H1 (cell line): ENCODE measurements around the gene AP1M1. TPM values are rescaled to one million over a fixed set of nuclear protein-coding genes. Genes with fewer than 3 reads are reported as not detected.

Source experiments
- CHD1 ChIP-seq: IDR thresholded peaks from 2 replicates; pipeline ENCODE4 v1.6.1; 2012; ENCODE audit warnings: low read depth, low read length, improper control_type of control experiment
- PHF8 ChIP-seq: fragments of 200-600 bp; sonication (generic); conservative IDR thresholded peaks from 2 replicates; pipeline ENCODE4 v1.7.1; 2012; ENCODE audit warnings: low read depth, mild to moderate bottlenecking, inconsistent platforms, low read length, moderate library complexity
- RXRA ChIP-seq: IDR thresholded peaks from 2 replicates; pipeline ENCODE4 v1.6.1; 2011; ENCODE audit warnings: low read depth, mild to moderate bottlenecking, low read length, moderate library complexity; ENCODE audit not compliant: insufficient read depth
- SIN3A ChIP-seq, 2 experiments: IDR thresholded peaks in 1 of 2; conservative IDR thresholded peaks in 1 of 2; 2 replicates each; pipeline ENCODE4 v1.6.1; 2011 to 2012; ENCODE audit warnings: low read length in 2 of 2, improper control_type of control experiment in 1 of 2, low read depth in 1 of 2, mild to moderate bottlenecking in 1 of 2
- SIX5 ChIP-seq: IDR thresholded peaks from 2 replicates; pipeline ENCODE4 v1.6.1; 2011; ENCODE audit warnings: mild to moderate bottlenecking, low read depth, low read length
- YY1 ChIP-seq: IDR thresholded peaks from 2 replicates; pipeline ENCODE4 v1.6.1; 2011; ENCODE audit warnings: low read depth, mild to moderate bottlenecking, low read length
- ZNF274 ChIP-seq: IDR thresholded peaks from 2 replicates; pipeline ENCODE4 v1.7.0; 2012; ENCODE audit warnings: low read length, borderline replicate concordance; ENCODE audit errors: extremely low read depth
- polyA plus RNA-seq, 7 experiments: library from polyadenylated mRNA; depleted of rRNA in 3 of 7; stranded (reverse) in 5 of 7; unstranded in 2 of 7; fragments of >200 nt in 5 of 7; fragments of 200-250 nt in 2 of 7; gene quantifications; 1 replicate in 5 of 7; 2 replicates in 1 of 7; 4 replicates in 1 of 7; pipeline versions ENCODE4 v1.2.1 to v1.2.3, GENCODE V29; 2011 to 2013; ENCODE audit warnings: missing spikeins in 2 of 7, mixed read lengths in 2 of 7
- total RNA-seq: library from RNA; stranded (reverse); fragmentation: NEBNext Ultra II Directional; extraction: Animal tissue kit (Norgen Biotek cat#: 25700); gene quantifications from 2 replicates; pipeline ENCODE4 v1.2.1, GENCODE V29; 2021
- TF ChIP-seq, protein P1 (sequence below): fragments of 300-600 bp; sonication (generic); IDR thresholded peaks from 2 replicates; pipeline ENCODE4 v1.7.1; 2012; ENCODE audit warnings: low read length, moderate library complexity, mild to moderate bottlenecking, inconsistent platforms; ENCODE audit not compliant: insufficient replicate concordance
- TF ChIP-seq, protein P2 (sequence below): IDR thresholded peaks from 2 replicates; pipeline ENCODE4 v1.6.1; 2011; ENCODE audit warnings: low read depth, mild to moderate bottlenecking, low read length; ENCODE audit not compliant: insufficient read depth

AP1M1 gene
- total and polyA plus RNA-seq, 2 of the 8 experiments (the other 6 are each of a cell fraction or from before 2014, with no cell fraction given): 30.9 to 37.5 TPM

DNA sequence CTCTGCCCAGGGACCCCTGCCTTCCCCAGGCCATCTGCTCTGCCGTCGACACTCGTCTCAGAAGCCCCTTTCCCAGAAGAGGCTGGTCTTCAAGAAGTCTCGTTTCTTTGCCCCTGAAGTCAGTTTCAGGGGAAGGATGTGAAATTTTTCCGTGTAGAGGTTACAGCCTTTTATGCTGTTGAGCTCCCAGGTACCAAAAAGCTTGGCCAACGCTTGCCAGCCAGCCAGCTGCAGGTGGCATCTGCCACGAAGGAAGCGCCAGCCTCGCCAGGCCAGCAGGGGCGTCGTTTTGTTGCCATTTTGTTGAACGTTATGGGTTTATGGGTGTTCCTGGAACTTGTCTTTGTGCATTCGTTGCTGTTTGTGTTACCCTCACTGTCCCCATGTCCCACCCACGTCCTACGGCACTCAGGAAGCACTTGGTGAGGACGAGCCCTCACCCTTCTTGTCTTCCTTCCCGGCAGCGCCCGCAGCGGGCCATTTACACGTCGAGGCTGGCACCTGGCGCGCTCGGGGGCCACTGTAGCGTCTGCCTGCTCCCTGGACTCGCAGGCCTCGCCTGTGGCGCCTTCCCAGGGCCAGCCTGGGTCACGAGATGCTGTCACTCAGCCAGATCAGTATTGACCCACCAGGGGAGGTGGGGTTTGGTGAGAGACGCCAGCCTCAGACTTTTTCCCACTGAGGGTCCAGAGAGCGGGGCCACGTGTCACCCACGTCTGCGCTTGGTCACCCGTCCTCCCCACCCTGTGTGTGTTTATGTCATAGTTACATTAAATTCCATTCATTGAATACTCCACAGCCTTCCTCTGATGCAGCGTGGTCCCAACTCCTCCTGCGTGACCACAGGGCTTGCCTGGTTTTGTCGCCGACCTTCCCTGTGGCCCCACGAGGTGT is 37.1 kb downstream of the AP1M1 start (continued):
- TF ChIP-seq, protein P1, sequence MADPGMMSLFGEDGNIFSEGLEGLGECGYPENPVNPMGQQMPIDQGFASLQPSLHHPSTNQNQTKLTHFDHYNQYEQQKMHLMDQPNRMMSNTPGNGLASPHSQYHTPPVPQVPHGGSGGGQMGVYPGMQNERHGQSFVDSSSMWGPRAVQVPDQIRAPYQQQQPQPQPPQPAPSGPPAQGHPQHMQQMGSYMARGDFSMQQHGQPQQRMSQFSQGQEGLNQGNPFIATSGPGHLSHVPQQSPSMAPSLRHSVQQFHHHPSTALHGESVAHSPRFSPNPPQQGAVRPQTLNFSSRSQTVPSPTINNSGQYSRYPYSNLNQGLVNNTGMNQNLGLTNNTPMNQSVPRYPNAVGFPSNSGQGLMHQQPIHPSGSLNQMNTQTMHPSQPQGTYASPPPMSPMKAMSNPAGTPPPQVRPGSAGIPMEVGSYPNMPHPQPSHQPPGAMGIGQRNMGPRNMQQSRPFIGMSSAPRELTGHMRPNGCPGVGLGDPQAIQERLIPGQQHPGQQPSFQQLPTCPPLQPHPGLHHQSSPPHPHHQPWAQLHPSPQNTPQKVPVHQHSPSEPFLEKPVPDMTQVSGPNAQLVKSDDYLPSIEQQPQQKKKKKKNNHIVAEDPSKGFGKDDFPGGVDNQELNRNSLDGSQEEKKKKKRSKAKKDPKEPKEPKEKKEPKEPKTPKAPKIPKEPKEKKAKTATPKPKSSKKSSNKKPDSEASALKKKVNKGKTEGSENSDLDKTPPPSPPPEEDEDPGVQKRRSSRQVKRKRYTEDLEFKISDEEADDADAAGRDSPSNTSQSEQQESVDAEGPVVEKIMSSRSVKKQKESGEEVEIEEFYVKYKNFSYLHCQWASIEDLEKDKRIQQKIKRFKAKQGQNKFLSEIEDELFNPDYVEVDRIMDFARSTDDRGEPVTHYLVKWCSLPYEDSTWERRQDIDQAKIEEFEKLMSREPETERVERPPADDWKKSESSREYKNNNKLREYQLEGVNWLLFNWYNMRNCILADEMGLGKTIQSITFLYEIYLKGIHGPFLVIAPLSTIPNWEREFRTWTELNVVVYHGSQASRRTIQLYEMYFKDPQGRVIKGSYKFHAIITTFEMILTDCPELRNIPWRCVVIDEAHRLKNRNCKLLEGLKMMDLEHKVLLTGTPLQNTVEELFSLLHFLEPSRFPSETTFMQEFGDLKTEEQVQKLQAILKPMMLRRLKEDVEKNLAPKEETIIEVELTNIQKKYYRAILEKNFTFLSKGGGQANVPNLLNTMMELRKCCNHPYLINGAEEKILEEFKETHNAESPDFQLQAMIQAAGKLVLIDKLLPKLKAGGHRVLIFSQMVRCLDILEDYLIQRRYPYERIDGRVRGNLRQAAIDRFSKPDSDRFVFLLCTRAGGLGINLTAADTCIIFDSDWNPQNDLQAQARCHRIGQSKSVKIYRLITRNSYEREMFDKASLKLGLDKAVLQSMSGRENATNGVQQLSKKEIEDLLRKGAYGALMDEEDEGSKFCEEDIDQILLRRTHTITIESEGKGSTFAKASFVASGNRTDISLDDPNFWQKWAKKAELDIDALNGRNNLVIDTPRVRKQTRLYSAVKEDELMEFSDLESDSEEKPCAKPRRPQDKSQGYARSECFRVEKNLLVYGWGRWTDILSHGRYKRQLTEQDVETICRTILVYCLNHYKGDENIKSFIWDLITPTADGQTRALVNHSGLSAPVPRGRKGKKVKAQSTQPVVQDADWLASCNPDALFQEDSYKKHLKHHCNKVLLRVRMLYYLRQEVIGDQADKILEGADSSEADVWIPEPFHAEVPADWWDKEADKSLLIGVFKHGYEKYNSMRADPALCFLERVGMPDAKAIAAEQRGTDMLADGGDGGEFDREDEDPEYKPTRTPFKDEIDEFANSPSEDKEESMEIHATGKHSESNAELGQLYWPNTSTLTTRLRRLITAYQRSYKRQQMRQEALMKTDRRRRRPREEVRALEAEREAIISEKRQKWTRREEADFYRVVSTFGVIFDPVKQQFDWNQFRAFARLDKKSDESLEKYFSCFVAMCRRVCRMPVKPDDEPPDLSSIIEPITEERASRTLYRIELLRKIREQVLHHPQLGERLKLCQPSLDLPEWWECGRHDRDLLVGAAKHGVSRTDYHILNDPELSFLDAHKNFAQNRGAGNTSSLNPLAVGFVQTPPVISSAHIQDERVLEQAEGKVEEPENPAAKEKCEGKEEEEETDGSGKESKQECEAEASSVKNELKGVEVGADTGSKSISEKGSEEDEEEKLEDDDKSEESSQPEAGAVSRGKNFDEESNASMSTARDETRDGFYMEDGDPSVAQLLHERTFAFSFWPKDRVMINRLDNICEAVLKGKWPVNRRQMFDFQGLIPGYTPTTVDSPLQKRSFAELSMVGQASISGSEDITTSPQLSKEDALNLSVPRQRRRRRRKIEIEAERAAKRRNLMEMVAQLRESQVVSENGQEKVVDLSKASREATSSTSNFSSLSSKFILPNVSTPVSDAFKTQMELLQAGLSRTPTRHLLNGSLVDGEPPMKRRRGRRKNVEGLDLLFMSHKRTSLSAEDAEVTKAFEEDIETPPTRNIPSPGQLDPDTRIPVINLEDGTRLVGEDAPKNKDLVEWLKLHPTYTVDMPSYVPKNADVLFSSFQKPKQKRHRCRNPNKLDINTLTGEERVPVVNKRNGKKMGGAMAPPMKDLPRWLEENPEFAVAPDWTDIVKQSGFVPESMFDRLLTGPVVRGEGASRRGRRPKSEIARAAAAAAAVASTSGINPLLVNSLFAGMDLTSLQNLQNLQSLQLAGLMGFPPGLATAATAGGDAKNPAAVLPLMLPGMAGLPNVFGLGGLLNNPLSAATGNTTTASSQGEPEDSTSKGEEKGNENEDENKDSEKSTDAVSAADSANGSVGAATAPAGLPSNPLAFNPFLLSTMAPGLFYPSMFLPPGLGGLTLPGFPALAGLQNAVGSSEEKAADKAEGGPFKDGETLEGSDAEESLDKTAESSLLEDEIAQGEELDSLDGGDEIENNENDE: no peak
- no peak for TF ChIP-seq CHD1
- no peak for TF ChIP-seq RXRA
- no peak for TF ChIP-seq PHF8
- TF ChIP-seq YY1: no peak
- no peak for TF ChIP-seq SIX5
- no peak for TF ChIP-seq ZNF274
- TF ChIP-seq, protein P2, sequence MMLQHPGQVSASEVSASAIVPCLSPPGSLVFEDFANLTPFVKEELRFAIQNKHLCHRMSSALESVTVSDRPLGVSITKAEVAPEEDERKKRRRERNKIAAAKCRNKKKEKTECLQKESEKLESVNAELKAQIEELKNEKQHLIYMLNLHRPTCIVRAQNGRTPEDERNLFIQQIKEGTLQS: no peak
- no peak for TF ChIP-seq SIN3A (conservative IDR thresholded peaks at IDR 0.05 in 1 of 2, IDR thresholded peaks at IDR 0.05 in 1 of 2; ENCODE audit: low read depth in 1 of 2, low read length in 2 of 2)
